Pons (tissue), 1 donor: ENCODE data around the gene CEBPB.
"Not testable (repeated sequence)": the region's sequence is repeated elsewhere in the genome, so short reads cannot be mapped to it uniquely, and the experiment has no call there.

Experiments used
- DNase-seq: peaks from one replicate; pipeline ENCODE4 v3.0.0-alpha.2; 2016; ENCODE audit warnings: low spot score

Gene CEBPB

DNA sequence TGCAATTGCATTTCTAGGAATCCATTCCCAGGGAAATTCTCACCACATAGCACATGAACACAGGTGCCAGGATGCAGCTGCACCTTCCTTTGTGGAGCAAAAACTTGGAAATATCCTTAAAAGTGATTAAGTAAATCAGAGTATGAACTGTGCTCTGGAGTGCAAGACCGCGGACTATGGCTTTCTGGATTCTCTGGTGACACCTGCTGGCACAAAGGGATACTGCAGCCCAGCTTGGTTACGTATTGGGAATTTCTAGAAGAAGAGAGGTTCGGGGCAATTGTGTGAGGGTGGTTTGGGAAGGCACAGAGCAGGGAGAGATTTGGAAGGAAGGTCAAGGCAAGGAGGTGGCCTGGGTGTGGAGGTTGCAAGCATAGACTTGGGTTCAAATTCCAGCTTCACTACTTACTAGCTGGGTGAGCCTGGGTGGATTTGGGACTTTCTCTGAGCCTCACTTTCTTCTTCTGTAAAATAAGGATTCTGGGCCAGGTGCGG lies 21.3 kb upstream of the CEBPB start:
- DNase-seq = peak; percentile 85

DNA sequence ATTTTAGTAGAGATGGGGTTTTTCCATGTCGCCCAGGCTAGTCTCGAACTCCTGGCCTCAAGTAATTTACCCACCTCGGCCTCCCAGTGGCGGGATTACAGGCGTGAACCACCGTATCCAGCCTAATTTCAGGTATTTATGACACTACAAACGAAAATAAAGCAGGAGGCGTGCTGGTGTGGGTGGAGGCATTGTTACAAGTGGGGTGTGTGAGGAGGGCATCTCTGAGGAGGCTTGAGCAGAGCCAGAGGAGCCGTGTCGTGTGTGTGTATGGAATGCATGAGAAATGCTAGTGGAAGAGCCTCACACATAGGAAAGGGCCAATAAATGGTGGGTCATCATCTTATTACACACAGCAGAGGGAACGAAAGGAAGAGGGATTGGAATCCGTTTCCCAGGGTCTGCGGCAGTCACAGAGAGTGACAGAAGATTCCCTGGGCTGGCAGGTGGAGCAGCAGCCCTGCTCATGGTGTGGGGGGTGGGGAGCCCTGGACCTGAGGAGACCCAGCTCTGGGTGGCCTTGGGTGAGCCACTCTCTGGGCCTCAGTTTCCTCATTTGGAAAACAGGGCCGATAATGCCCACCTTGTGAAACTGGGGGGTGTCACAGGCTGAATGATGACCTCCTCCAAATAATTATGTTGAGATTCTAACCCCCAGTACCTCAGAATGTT lies 19.9 kb upstream of the CEBPB start:
- no peak for DNase-seq

DNA sequence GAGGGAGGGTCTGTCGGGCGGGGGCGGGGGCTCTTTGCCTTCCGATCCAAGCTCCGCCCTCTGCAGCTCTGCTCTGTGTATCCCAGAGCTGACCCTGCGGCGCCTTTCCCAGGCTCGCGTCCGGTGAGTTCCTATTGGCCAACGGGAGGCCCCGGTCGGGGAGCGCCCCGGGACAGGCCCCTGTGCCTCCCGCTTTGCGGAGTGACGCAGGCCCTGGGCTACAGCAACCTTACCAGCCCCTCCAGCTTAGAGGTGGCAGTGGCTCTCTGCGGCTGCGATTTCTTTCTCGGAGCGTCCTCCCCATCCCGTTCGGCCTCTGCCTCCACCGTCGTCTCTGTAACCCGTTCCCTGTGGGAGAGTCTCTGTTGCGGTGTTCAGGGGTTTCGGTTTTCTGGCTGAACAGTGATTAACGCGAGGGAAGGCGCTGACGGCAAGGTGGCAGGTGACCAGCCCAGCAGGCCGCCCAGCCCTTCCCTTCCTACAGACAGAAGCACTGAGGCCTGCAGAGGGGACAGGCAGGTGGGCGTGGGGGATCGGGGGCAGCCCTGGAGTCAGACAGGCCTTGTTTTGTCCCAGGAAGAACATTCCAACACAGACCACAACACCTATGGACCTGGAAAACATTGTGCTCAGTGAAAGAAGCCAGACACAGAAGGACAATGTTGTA lies 18.1 kb upstream of the CEBPB start:
- DNase-seq = no peak

DNA sequence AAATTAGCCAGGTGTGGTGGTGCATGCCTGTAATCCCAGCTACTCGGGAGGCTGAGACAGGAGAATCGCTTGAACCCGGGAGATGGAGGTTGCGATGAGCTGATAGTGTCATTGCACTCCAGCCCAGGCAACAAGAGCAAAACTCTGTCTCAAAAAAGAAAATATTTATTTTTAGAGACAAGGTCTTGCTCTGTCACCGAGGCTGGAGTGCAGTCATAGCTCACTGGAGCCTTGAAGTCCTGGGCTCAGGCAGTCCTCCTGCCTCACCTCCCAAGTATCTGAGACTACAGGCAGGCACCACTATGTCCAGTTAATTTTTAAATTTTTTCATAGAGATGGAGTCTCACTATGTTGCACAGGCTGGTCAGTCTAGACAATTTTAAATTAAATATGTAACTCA lies 16.2 kb upstream of the CEBPB start:
- DNase-seq = no peak

DNA sequence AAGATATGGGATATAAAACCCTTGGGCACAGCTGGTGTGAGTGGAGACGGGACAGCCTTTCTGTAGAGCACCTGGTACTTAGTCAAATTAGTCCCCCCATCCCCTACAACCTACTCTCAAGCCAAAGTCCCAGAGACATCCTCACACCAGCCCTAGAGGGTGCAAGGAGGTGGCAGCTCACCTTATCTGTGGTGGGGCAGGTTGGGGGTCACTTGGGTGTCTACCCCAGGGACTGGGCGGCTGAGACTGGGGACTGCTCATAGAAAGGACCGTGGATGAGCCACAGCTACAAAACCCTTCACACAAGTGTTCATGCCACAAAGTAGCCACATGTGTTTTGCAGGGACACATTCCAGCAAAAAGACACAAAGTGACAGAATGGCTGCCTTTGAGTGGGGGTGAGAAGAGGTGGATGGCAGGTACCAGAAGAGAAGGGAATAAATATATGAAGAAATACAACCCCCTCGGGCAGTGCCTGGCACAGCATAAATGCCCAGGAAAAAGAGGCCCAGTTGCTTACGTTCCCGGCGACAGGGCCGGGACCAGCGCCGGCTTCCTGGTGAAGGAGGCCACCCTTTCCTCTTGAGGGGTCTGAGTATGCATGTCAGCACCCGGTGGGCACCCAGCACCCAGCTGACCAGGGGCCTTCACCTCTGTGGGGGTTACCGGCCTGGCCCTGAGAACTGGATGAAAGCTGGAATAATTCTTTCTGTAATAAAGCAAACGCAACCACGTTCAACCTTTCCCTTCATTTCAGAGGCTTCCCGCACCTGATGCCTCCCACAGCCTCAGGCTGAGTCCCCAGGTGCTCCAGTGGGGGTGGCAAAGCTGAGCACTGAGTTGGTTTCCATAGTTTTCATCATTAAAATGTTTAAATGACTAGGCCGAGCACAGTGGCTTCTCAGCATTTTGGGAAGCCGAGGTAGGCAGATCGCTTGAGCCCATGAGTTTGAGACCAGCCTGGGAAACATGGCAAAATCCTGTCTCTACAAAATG lies 14.4 kb upstream of the CEBPB start:
- no peak for DNase-seq

DNA sequence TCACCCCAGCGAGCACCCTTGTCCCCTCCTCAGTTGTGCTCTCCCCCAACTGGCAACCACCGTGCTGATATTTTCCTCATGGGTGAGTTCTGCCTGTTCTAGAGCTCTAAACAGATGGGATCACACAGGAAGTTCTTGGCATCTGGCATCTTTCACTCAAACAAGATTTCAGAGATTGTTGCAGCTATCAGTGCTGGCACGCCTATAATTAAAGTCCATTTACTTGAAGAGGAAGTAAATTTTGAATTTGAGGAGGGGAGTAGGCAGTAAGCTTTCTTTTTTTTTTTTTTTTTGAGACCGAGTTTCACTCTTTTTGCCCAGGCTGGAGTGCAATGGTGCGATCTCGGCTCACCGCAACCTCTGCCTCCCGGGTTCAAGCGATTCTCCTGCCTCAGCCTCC lies 12.0 kb upstream of the CEBPB start:
- DNase-seq = not testable (repeated sequence)

DNA sequence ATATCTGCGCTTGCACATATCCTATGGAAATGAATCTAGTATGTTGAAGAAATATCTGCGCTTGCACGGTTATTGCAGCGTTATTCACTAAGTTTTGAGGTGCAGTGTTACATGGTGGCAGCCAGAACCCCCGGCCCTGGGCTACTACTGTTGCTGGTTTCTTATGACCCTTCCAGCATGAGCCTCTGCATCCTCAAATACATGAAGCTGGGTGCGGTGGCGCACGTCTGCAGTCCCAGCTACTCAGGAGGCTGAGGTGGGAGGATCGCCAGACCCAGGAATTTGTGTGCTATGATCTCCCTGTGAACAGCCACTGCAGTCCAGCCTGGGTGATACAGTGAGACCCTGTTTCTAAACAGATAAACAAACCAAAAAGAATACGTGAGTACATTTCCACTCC lies 9.3 kb upstream of the CEBPB start:
- no peak for DNase-seq

DNA sequence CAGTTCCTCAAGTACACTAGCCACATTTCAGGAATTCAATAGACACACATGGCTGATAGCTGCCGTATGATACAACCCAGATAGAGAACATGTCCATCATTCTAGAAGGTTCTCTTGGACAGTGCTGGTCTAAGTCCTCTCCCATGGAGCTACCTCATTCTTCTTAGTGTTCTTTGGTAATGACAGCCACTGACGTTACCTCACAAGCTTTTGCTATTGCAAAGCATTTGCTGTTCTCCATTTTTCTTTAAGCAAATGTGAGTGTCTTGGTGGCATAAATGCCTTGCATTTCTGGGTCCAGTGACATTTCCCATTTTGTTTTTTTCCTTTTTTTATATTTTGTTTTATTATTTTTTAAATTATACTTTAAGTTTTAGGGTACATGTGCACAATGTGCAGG lies 8.3 kb upstream of the CEBPB start:
- no peak for DNase-seq

DNA sequence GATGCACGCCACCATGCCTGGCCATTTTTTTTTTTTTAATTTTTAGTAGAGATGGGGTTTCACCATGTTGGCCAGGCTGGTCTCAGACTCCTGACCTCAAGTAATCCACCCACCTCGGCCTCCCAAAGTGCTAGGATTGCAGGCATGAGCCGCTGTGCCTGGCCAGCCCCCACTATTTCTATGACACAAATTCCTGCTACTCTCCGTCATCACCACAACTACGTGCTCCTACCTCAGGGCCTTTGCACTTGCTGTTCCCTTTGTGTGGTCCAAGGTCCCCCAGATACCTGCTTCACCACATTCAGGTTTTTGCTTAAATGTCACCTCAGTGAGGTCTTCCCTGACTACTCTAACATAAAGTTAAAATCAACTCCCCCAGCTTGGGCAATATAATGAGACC lies 5.2 kb upstream of the CEBPB start:
- DNase-seq = no peak

DNA sequence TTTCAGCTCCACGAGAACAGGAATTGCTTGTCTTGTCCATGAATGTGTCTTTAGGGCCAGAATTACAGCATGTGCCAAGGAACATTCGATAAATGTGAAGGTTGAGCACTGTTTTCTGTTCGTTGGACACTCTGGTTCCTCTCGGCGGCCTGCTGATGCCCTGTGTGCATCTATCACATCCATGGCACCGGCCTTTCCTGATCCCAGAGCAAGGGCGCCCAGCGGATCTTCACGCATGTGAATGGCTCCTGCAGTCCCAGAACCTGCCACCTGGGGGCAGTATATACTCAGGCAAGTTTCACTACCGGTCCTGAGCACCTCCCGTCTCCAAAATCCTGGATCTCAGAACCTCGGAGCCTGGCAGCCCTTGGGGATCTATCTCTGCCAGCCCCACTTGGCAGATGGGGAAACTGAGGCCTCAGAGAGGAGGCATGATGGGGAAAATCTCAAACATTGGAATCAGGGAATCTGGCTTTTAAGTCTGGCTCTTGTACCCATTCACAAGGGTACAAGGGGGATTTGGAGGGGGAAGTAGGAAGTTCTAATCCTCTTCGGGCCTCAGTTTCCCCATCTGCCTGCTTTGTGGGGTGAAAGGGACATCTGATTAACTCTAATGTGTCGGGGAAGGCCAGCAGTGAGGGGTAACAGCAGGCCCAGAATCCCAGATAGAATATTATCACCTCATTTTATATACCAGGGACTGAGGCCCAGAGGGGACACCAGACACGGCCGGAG lies 4.3 kb upstream of the CEBPB start:
- peak; percentile 78 for DNase-seq

DNA sequence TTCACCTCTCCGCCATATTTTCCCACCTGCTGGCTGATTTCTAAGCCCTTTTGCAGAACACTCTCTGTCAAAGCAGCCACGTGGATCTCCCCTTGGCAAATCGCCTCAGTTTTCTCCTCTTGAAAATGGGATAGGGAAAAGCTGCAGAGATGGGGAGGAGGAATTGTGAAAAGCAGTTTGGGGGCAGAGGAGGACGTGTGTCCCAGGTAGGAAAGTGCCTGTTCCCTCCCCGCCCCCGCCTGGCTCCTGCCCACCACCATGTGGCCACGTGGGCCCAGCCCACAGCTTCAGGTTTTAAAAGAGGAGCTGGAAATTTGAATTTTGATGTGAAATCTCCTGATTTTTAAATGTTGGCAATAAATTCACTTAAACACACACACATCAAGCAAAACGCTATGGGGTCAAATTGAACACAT lies 3.6 kb upstream of the CEBPB start:
- DNase-seq = no peak

DNA sequence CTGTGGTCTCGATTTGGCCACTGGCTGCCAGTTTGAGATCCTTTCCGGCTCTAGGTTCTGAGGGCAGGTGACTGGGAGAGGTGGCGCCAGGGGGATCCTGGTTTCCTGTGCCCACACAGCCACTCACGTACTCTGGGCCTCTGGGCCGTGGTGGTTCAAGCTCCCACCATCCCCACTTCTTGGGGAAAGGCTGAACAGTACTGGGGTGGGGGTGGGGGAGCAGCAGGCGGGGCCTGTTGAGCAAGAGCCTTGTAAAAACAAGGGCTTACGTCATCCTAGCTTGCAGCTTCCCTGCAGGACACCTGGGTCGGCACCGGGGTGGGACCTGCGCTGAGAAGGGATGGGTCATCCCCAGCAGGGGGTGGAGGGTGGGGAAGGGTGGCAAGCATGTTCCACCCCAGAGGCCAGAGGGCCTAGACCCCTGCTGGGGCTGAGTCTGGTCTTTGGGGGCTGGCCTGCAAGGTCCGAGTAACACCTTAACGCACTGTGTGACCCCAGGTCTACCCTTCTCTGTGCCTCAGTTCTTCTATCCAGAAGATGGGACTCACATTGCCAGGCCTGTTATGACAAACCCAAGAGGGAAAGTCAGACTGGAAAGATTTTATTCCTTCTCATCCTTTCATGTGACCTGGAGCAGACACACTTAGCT lies 3.1 kb upstream of the CEBPB start:
- no peak for DNase-seq

DNA sequence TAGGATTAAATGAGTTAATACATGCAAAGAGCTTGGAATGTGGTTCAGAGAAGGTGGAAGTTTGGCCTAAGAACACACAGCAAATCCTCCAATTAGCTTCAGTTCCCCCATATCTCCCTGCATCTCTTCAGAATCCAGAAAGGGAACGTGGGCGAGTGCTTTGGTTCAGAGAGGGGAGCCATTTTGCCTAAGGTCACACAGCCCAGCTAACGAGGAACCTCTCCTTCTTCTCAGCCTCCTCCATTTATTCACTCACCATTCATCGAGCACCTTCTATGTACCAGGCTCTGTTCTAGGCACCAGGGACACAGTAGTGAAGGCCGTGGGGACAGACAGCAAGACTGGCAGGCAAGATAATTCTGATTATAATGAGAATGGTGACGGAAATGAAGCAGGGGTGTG lies 2.3 kb upstream of the CEBPB start:
- DNase-seq = no peak

DNA sequence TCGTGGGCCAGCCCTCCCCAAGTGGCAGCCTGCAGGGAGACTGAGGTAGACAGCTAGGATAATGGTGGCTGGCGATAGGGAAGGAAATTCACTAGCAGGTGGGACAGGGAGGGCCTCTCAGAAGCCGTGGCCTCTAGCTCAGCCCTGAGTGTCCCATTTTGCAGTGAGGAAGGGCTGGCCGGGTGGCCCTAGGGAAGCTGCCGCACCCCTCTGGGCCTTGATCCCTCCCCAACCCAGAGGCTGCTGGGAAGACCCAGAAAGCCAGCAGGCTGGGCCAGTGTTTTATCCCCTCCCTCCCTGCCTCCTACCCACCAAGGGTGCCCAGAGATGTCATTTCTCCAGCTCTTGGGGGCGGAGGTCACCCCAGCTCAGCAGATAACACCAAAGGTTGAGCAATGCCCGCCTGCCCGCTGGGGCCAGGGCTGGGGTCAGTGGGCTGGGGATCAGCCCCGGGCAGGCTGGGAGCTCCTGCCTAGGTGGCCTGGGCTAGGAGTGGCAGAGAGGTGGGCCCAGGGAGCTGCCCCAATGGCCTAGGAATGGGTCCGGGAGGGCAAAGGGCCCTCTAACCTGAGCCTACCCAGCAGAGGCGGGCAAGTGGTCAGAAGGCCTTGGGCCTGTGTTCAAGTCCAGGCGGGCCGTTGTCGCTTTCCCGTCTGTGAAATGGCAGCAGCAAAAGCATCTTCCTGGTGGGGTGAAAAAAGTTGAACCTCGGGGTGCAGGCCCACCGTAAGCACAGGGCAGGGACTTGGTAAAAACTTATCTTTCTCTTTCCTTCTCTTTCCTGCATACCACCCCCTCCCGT lies 1.6 kb upstream of the CEBPB start:
- DNase-seq = no peak

DNA sequence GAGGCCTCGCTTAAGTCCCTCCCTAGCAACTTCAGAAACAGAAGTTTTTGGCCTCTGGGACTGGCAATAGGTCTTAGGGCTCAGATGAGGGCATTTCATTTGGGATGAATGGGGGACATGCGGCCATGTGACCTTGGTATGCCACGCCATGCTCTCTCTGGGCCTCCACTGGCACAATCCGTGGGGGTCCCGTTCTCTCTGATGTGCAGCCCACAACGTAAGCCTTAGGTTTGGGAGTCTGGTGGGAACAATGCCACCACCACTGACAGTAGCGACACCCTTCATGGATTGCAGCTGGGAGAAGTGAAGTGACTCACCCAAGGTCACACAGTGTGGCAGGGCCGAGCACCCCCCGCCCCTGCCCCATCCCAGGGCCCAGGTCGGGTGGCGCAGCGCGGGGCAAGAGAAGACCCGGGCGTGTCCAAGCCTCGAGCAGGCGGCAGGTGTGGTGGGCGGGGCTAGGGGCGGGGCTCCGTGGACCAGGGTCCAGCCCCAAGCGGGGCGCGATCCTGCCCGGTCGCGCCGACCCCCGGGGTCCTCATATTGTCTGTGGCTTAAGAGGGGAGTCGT lies 864 bp upstream of the CEBPB start:
- DNase-seq = no peak

DNA sequence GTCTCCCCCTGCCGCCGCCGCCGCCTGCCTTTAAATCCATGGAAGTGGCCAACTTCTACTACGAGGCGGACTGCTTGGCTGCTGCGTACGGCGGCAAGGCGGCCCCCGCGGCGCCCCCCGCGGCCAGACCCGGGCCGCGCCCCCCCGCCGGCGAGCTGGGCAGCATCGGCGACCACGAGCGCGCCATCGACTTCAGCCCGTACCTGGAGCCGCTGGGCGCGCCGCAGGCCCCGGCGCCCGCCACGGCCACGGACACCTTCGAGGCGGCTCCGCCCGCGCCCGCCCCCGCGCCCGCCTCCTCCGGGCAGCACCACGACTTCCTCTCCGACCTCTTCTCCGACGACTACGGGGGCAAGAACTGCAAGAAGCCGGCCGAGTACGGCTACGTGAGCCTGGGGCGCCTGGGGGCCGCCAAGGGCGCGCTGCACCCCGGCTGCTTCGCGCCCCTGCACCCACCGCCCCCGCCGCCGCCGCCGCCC lies 474 bp downstream of the CEBPB start:
- no peak for DNase-seq

DNA sequence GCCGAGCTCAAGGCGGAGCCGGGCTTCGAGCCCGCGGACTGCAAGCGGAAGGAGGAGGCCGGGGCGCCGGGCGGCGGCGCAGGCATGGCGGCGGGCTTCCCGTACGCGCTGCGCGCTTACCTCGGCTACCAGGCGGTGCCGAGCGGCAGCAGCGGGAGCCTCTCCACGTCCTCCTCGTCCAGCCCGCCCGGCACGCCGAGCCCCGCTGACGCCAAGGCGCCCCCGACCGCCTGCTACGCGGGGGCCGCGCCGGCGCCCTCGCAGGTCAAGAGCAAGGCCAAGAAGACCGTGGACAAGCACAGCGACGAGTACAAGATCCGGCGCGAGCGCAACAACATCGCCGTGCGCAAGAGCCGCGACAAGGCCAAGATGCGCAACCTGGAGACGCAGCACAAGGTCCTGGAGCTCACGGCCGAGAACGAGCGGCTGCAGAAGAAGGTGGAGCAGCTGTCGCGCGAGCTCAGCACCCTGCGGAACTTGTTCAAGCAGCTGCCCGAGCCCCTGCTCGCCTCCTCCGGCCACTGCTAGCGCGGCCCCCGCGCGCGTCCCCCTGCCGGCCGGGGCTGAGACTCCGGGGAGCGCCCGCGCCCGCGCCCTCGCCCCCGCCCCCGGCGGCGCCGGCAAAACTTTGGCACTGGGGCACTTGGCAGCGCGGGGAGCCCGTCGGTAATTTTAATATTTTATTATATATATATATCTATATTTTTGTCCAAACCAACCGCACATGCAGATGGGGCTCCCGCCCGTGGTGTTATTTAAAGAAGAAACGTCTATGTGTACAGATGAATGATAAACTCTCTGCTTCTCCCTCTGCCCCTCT lies 1.1 kb downstream of the CEBPB start:
- DNase-seq = no peak

DNA sequence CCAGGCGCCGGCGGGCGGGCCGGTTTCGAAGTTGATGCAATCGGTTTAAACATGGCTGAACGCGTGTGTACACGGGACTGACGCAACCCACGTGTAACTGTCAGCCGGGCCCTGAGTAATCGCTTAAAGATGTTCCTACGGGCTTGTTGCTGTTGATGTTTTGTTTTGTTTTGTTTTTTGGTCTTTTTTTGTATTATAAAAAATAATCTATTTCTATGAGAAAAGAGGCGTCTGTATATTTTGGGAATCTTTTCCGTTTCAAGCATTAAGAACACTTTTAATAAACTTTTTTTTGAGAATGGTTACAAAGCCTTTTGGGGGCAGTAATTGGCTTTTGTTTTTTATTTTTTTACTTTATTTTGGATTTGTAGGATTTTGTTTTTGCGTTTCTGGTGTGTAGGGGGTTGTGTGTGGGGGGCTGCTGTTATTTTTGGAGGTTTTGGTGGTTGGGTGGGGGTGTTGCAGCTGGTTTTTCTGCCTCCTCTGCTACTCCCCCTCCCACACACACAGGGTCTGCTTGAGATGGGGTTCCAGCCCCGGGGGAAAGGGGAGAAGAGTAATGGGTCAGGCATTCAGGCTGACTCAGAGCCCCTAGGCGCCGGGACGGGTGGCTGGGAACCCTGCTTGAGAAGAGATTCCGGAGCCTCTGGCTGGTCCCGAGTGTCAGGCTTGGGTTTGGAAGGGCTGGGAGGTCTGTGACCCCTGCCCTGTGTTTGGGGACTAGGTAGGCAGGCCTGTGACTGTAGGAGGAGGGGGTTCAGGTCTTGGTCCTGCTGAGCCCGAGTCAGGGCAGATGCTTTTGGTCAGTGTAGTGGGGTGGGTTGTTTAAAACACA lies 2.0 kb downstream of the CEBPB start:
- DNase-seq = no peak
